Endothelial cell (in vitro differentiated cells): Measurements from ENCODE around the gene TFCP2. TPM values are rescaled to one million over a fixed set of nuclear protein-coding genes. Genes with fewer than 3 reads are reported as not detected.

Experiments used
- DNase-seq: peaks from one replicate; pipeline ENCODE4 v3.0.0; 2021; ENCODE audit warnings: low spot score
- H3K27ac Mint-ChIP-seq: one replicate; pipeline ENCODE4 v1.8.0; 2021; ENCODE audit warnings: mixed read lengths, inconsistent platforms; ENCODE audit not compliant: unreplicated experiment
- H3K27me3 Mint-ChIP-seq: one replicate; pipeline ENCODE4 v1.8.0; 2021; ENCODE audit warnings: mild to moderate bottlenecking, moderate library complexity, mixed read lengths, inconsistent platforms; ENCODE audit not compliant: unreplicated experiment
- H3K36me3 Mint-ChIP-seq: one replicate; pipeline ENCODE4 v1.8.0; 2021; ENCODE audit warnings: mild to moderate bottlenecking, low read depth, mixed read lengths, inconsistent platforms; ENCODE audit not compliant: unreplicated experiment
- H3K4me1 Mint-ChIP-seq: one replicate; pipeline ENCODE4 v1.8.0; 2021; ENCODE audit warnings: mild to moderate bottlenecking, mixed read lengths, inconsistent platforms; ENCODE audit not compliant: unreplicated experiment
- H3K4me3 Mint-ChIP-seq: one replicate; pipeline ENCODE4 v1.8.0; 2021; ENCODE audit warnings: mild to moderate bottlenecking, mixed read lengths, inconsistent platforms; ENCODE audit not compliant: unreplicated experiment
- H3K9me3 Mint-ChIP-seq: one replicate; pipeline ENCODE4 v1.8.0; 2021; ENCODE audit warnings: mixed read lengths, inconsistent platforms; ENCODE audit not compliant: unreplicated experiment
- total RNA-seq: library from RNA; stranded (reverse); fragmentation: NEBNext Ultra II Directional; extraction: Animal tissue kit (Norgen Biotek cat#: 25700); gene quantifications from one replicate; pipeline ENCODE4 v1.2.1, GENCODE V29; 2021; ENCODE audit not compliant: unreplicated experiment
- TF ChIP-seq, protein P1 (sequence below): fragments of 200-600 bp; sonication (generic); IDR thresholded peaks from one replicate; pipeline ENCODE4 v1.5.0; 2021; ENCODE audit warnings: antibody characterized with exemption; ENCODE audit not compliant: unreplicated experiment

Gene TFCP2
- total RNA-seq, 1 donor from 2014 or later = 29.5 TPM

DNA sequence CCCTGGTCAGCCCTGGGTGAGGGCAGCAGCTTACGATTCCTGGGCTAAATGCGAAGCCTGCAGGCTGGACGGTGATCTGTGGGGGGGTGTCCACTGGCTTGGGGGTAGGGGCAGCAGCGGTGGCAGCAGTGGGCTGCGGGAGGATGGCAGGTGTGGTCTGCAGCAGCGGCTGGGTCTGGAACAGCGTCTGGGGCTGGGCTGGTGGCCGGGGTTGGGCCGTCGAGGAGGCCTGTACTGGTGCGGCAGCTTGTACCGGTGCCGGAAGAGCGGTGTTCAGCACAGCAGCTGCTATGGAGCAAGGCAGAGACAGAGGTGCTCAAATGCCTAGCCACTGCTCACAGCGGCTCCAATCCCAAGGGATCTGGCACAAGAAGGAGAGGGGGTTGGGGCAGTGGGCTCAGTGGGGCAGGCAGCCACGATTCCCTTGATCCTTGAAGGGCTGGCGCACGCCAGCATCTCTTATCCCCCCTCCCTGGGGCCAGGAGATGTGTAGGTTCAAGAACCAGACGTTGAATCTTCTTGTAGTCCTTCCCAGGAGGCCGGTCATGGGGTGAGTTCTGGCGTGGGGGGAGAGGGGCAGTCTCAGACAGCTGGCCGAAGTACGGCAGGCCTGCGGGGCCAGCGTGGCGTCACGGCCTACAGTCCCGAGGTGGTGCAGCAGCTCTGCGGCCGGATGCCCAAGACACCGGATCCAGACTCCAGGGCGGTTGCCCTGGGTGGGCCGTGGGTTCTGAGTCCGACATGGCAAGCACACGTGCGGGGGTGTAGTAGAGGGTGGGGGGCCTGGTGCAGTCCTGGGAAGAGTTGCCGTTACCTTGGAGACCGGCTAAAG is 25.0 kb upstream of the TFCP2 start:
- no peak for DNase-seq
- Mint-ChIP-seq H3K9me3 (no peaks in the 10 kb centered on the region), H3K4me3 (peak overlapping the region; percentile 65), H3K27ac (no peak overlapping the region), H3K36me3 (peaks cover 10% of the 10 kb centered on the region), H3K27me3 (peaks cover 3% of the 10 kb centered on the region), H3K4me1 (peaks cover 5% of the 10 kb centered on the region)
- TF ChIP-seq, protein P1, sequence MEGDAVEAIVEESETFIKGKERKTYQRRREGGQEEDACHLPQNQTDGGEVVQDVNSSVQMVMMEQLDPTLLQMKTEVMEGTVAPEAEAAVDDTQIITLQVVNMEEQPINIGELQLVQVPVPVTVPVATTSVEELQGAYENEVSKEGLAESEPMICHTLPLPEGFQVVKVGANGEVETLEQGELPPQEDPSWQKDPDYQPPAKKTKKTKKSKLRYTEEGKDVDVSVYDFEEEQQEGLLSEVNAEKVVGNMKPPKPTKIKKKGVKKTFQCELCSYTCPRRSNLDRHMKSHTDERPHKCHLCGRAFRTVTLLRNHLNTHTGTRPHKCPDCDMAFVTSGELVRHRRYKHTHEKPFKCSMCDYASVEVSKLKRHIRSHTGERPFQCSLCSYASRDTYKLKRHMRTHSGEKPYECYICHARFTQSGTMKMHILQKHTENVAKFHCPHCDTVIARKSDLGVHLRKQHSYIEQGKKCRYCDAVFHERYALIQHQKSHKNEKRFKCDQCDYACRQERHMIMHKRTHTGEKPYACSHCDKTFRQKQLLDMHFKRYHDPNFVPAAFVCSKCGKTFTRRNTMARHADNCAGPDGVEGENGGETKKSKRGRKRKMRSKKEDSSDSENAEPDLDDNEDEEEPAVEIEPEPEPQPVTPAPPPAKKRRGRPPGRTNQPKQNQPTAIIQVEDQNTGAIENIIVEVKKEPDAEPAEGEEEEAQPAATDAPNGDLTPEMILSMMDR = no peak

DNA sequence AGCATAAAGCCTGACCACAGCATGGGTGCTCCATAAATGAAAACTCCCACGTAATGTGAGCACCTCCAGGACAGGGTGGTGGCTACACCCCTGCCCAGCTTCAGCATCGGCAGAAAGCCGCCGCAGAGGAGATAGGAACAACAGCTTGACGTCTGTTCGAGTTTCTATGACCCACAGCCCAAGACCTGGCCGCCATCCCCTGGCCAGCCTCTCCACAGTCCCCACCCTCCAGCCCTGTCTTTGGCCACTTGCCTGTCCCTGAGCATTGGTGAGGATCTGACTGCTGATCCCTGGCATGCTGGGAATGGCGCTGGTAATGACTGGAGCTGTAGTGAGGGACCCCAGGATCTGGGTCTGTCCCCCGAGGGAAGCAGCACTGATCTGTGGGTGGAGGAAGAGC is 23.6 kb upstream of the TFCP2 start:
- TF ChIP-seq, protein P1 = no peak
- Mint-ChIP-seq H3K27ac (no peak overlapping the region), H3K4me3 (no peak overlapping the region), H3K9me3 (no peaks in the 10 kb centered on the region), H3K27me3 (peaks cover 4% of the 10 kb centered on the region), H3K36me3 (peaks cover 10% of the 10 kb centered on the region), H3K4me1 (peaks cover 3% of the 10 kb centered on the region)
- DNase-seq = no peak

DNA sequence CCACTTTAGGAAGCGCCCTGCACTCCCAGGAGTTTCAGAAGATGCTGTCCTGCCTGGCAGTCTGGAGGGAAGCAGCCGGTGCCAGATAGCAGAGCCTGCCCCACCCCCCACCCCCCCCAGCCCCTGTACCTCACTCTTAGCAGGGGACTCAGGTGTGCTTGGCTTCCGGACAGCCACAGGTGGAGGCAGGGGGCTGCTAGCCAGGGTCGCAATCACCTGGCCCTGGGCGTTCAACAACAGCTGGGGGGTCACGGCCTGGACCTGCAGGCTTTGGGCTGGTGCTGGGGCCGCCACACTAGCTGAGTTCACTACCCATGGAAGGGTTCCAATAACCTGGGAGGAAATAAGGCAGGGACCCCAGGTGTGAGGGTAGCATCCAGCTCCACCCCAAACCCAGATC is 22.9 kb upstream of the TFCP2 start:
- Mint-ChIP-seq H3K9me3 (no peaks in the 10 kb centered on the region), H3K27ac (no peak overlapping the region), H3K27me3 (peaks cover 4% of the 10 kb centered on the region), H3K36me3 (peaks cover 10% of the 10 kb centered on the region), H3K4me1 (peaks cover 3% of the 10 kb centered on the region), H3K4me3 (no peak overlapping the region)
- DNase-seq = no peak
- TF ChIP-seq, protein P1 = no peak

DNA sequence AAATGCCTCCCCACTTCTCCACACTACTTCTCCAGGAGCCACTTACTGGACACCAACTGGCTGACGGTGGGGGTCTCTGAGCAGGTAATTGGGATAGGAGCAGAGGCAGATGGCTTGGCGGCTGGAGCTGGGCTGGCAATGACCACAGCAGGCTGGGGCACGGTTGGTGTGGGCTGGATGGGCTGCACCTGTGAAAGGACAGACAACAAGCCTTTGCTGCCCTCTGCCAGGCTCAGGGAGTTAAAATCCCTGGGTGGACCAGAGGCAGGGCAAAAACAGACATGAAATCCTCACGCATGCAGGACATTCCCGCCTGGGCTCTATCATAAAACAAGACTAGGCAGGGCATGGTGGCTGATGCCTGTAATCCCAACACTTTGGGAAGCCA is 19.3 kb upstream of the TFCP2 start:
- TF ChIP-seq, protein P1 = no peak
- H3K36me3 Mint-ChIP-seq = peaks cover 12% of the 10 kb centered on the region
- H3K27ac Mint-ChIP-seq = no peak overlapping the region
- no peak overlapping the region for H3K4me3 Mint-ChIP-seq
- peaks cover 7% of the 10 kb centered on the region for H3K27me3 Mint-ChIP-seq
- H3K4me1 Mint-ChIP-seq = peaks cover 10% of the 10 kb centered on the region
- DNase-seq = no peak
- no peaks in the 10 kb centered on the region for H3K9me3 Mint-ChIP-seq

DNA sequence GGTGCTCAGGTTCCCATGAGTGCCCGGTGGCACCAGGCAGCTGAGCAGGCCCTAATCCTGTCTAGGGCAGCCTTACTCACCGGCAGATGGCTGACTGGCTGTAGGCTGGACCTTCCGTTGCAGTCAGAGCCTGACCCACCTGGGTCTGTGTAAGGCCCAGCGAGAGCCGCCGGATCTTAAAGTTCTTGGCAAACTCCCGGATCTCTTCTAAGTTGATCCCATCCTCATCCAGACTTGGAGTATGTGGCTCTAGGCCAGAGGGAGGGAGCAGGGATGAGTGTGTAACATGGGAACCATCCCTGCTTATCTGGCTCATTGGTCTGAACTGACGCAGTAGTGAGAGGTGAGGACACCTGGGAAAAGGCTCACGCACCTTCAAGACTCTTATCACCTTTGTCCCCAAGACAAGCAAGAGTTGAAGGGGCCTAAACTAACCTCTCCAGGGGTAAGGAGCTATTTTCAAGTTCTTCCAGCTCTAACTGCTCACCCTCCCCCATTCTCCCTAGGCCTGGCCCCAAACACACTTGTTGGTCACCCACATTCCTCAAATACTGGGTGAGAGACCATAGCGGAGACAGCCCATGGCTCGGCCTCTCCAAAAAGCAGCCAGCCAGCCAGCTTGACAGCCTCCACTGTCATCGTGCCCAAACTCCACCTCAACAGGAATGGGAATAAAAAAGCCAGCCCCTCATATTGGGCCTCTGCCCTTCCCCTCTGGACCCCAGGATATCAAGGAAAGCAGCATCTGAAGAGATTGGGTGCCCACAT is 18.8 kb upstream of the TFCP2 start:
- H3K36me3 Mint-ChIP-seq = peaks cover 11% of the 10 kb centered on the region
- H3K27me3 Mint-ChIP-seq = peaks cover 6% of the 10 kb centered on the region
- TF ChIP-seq, protein P1 = no peak
- no peak for DNase-seq
- peaks cover 16% of the 10 kb centered on the region for H3K4me1 Mint-ChIP-seq
- no peak overlapping the region for H3K27ac Mint-ChIP-seq
- H3K4me3 Mint-ChIP-seq = no peak overlapping the region
- no peaks in the 10 kb centered on the region for H3K9me3 Mint-ChIP-seq
